ENCODE data around the gene CCND2. TPM values are rescaled to one million over a fixed set of nuclear protein-coding genes. Genes with fewer than 3 reads are reported as not detected.

CCND2 gene
- total RNA-seq, 1 donor from 2014 or later: 278 TPM

DNA sequence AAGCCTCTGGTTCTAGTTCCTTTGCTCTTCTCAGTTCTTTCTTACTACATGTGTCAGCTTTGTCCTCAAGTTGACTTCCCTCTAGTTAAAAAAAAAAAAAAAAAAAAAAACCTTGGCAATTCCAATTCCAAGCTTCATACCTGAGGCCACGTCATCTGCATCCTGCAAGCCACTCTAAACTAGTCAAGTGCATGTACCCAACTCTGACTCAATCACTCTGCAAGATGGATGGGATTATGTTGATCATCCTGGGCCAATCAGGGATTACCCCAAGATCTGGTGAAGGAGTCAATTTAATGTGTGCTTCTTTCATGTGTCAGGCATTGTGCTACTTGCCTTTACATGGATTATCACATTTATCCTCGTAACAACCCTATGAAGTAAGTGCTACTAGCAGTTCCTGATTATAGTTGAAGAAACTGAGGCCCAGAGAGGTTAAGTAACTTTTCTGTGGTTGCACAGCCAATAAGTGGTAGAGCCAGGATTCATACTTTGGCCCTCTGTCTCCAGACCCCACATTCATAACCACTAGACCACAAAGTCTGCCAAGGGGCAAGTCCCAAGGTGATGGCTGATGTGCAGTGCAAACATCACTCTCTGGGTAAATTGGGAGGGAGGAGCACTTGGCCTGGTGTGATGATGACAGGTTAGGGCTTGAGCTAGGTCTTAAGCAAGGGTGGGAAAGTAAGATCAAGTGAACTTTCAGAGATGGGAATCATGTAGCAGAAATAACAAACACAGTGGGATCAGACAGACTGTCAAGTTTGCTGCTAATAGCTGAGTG, 17.3 kb upstream of the CCND2 start:
- DNase-seq (ENCODE audit: extremely low spot score, unreplicated experiment): no peak
- Mint-ChIP-seq H3K27me3 (peaks cover 23% of the 10 kb centered on the region), H3K9me3 (peaks cover 6% of the 10 kb centered on the region), H3K4me3 (no peak overlapping the region), H3K4me1 (ENCODE audit: unreplicated experiment) (no peaks in the 10 kb centered on the region), H3K27ac (no peak overlapping the region), H3K36me3 (peaks cover 3% of the 10 kb centered on the region)
- TF ChIP-seq, protein P1, sequence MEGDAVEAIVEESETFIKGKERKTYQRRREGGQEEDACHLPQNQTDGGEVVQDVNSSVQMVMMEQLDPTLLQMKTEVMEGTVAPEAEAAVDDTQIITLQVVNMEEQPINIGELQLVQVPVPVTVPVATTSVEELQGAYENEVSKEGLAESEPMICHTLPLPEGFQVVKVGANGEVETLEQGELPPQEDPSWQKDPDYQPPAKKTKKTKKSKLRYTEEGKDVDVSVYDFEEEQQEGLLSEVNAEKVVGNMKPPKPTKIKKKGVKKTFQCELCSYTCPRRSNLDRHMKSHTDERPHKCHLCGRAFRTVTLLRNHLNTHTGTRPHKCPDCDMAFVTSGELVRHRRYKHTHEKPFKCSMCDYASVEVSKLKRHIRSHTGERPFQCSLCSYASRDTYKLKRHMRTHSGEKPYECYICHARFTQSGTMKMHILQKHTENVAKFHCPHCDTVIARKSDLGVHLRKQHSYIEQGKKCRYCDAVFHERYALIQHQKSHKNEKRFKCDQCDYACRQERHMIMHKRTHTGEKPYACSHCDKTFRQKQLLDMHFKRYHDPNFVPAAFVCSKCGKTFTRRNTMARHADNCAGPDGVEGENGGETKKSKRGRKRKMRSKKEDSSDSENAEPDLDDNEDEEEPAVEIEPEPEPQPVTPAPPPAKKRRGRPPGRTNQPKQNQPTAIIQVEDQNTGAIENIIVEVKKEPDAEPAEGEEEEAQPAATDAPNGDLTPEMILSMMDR (conservative IDR thresholded peaks at IDR 0.05): no peak

DNA sequence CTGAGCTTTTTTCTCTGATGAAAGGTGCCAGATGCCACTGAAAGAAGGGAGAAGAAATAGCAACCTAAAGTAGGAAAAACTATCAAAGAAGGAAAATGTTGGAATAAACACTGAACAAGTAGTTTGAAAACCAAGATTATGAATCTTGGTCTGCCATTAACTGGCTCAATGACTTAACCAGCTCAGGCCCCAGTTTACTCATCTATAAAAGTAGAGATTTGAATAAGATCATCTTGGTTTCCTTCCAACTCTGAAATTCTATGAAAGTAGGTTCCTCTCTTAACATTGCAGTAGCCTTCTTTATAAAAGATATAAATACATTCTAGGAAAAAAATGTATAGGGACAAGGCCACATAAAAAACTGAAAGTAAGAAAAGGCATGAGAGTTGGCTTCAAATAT, 16.1 kb upstream of the CCND2 start:
- TF ChIP-seq, protein P1 (conservative IDR thresholded peaks at IDR 0.05): no peak
- peaks cover 3% of the 10 kb centered on the region for H3K36me3 Mint-ChIP-seq
- H3K27me3 Mint-ChIP-seq: peaks cover 30% of the 10 kb centered on the region
- H3K27ac Mint-ChIP-seq: no peak overlapping the region
- no peak overlapping the region for H3K4me3 Mint-ChIP-seq
- DNase-seq (ENCODE audit: extremely low spot score, unreplicated experiment): no peak
- H3K4me1 Mint-ChIP-seq (ENCODE audit: unreplicated experiment): no peaks in the 10 kb centered on the region
- peaks cover 6% of the 10 kb centered on the region for H3K9me3 Mint-ChIP-seq

DNA sequence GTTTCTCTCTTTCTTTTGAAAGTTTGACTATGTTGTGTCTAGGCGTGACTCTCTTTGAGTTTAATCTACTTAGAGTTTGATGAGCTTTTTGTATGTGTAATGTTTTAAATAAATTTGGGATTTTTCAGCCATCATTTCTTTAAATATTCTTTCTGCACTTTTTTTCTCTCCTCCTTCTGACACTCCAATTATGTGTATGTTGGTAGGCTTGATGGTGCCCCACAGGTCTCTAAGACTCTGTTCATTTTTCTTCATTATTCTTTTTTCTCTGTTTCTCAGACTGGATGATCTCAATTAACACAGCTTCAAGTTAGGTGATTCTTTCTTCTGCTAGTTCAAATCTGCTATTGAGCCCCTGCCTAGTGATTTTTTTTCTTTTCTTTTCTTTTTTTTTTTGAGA, 14.5 kb upstream of the CCND2 start:
- no peak for DNase-seq (ENCODE audit: extremely low spot score, unreplicated experiment)
- TF ChIP-seq, protein P1 (conservative IDR thresholded peaks at IDR 0.05): no peak
- Mint-ChIP-seq H3K27me3 (peaks cover 32% of the 10 kb centered on the region), H3K4me3 (no peak overlapping the region), H3K9me3 (peaks cover 6% of the 10 kb centered on the region), H3K36me3 (peaks cover 3% of the 10 kb centered on the region), H3K27ac (no peak overlapping the region), H3K4me1 (ENCODE audit: unreplicated experiment) (peaks cover 3% of the 10 kb centered on the region)

DNA sequence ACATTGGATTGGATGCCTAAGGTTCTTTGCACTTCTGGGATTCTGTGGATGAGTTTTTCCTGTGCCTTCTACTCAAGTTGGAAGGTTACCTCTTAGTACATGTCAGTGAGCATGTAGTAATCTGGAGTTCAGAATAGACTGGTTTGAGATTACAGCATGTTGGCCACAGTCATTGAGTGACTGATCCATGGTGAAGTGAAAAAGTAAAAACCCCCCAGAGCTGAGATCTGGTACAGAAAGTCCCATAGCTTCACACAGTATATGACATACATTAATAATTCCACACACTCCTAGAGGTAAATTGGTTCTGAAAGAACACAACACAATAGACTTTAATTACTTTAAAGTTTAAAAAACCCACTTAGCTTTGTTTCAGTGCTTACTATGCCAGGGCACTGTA, 11.9 kb upstream of the CCND2 start:
- Mint-ChIP-seq H3K9me3 (peaks cover 6% of the 10 kb centered on the region), H3K36me3 (no peaks in the 10 kb centered on the region), H3K4me1 (ENCODE audit: unreplicated experiment) (peaks cover 10% of the 10 kb centered on the region), H3K27ac (no peak overlapping the region), H3K27me3 (peaks cover 50% of the 10 kb centered on the region), H3K4me3 (no peak overlapping the region)
- TF ChIP-seq, protein P1 (conservative IDR thresholded peaks at IDR 0.05): no peak
- DNase-seq (ENCODE audit: extremely low spot score, unreplicated experiment): no peak

DNA sequence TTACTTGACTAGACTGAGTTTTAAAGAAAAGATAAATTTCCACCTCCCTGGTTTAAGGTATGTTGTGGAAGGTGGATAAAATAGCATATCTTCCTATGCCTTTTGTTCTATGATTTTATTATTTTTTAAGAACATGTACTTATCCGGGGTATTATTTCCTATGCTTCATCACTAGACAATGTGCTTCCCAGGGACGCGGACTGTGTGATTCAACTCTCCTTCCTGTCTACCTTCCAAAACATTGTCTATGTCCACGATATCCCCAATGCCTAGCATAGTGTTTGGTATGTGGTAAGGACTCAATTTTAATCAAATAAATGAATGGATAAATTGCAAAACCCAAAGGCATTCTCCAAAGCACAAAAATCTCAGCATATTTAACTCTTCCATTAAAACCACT, 8.3 kb upstream of the CCND2 start:
- Mint-ChIP-seq H3K27me3 (peaks cover 79% of the 10 kb centered on the region), H3K4me1 (ENCODE audit: unreplicated experiment) (peaks cover 18% of the 10 kb centered on the region)
- no peak for DNase-seq (ENCODE audit: extremely low spot score, unreplicated experiment)

More for the DNA sequence above, 8.3 kb upstream of the CCND2 start:
- Mint-ChIP-seq H3K27ac (no peak overlapping the region), H3K36me3 (no peaks in the 10 kb centered on the region), H3K9me3 (no peaks in the 10 kb centered on the region), H3K4me3 (no peak overlapping the region)
- TF ChIP-seq, protein P1 (conservative IDR thresholded peaks at IDR 0.05): no peak
